GM12873 (cell line): Measurements from ENCODE around the gene EYA4.
A peak's percentile ranks its signal among the peaks of the same experiment; 100 is the strongest.

Experiments
- TF ChIP-seq, protein P1 (sequence below): IDR thresholded peaks from 2 replicates; pipeline ENCODE4 v1.5.1; 2012; ENCODE audit warnings: low read depth, mild to moderate bottlenecking, moderate library complexity, low read length, control low read depth; ENCODE audit not compliant: insufficient read depth; ENCODE audit errors: missing control alignments

Gene EYA4

DNA sequence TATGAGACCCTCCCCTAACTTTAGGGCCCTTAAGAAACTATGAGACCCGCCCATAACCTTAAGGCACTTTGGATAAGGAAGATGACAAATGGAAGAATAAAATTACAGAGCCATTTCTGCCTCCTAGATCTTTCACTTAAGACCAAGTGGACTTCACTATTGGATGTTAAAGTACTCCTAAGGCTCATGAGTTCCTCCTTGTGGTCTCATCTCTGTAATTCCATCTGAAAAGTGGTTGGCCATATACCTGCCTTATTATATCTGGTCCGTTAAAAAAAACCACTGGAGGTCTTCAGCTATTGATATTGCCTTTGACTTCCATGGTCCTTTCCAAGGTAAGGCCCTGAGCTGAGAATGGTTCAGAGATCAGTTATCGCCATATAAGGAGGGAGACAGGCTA, 310.3 kb downstream of the EYA4 start:
- TF ChIP-seq, protein P1, sequence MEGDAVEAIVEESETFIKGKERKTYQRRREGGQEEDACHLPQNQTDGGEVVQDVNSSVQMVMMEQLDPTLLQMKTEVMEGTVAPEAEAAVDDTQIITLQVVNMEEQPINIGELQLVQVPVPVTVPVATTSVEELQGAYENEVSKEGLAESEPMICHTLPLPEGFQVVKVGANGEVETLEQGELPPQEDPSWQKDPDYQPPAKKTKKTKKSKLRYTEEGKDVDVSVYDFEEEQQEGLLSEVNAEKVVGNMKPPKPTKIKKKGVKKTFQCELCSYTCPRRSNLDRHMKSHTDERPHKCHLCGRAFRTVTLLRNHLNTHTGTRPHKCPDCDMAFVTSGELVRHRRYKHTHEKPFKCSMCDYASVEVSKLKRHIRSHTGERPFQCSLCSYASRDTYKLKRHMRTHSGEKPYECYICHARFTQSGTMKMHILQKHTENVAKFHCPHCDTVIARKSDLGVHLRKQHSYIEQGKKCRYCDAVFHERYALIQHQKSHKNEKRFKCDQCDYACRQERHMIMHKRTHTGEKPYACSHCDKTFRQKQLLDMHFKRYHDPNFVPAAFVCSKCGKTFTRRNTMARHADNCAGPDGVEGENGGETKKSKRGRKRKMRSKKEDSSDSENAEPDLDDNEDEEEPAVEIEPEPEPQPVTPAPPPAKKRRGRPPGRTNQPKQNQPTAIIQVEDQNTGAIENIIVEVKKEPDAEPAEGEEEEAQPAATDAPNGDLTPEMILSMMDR = no peak

DNA sequence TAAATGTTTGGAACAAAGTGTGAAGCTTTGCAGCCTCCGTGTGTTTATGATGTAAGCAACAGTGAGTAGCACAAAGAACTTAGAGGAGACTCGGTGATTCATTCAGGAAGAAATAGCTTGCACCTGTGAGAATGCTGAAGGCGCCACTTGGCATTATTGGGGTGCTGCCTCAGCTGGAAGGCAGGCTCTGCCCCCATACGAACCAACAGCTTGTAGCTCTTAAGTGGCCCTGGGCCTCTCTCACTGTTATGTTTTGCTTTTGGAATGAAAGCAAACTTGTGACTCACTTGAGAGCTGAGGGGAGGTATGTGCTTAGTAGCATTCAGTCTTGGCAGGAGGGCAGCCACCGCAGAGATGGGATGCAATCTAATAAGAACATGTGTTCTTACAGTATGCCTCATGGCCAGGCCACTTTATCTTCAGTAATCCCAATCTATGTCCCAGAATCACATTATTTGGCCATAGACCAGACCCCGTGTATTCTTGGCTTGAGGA, 310.7 kb downstream of the EYA4 start:
- TF ChIP-seq, protein P1 = no peak

DNA sequence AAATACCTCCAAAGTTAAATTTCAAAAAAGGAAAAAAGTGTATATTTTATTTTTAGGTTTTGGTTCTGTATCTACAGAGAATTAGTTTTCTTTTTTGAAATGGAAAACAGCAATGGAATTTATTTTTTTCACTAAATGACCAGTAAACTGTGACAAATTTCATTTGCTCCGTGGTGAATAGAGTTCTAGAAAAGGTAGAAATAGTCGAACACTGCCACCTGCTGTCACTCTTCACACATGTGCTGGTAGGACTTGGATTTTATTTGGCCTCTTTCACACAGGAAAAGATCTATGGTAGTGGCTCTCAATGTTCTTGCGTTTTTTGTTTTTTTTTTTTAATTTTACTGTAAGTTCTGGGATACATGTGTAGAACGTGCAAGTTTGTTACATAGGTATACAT, 312.5 kb downstream of the EYA4 start:
- TF ChIP-seq, protein P1 = peak; percentile 58

DNA sequence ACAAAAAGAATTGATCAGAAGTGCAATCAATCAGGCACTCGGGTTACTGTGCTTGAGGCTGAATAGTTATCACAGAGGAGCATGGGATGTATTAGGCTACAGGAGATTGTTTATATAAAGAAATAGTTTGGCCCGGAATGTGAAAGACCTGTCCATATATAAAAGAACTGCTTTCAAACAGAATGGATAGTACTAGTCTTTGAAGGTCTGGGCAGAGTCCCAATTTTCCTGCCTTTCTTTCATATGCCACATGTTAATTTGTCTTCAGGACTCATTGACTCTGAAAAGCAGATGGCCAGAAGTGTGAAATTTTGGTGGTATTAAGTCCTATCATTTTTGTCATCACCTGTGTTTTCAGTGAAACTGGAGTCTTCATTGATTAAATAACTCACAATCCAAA, 314.5 kb downstream of the EYA4 start:
- TF ChIP-seq, protein P1 = no peak

DNA sequence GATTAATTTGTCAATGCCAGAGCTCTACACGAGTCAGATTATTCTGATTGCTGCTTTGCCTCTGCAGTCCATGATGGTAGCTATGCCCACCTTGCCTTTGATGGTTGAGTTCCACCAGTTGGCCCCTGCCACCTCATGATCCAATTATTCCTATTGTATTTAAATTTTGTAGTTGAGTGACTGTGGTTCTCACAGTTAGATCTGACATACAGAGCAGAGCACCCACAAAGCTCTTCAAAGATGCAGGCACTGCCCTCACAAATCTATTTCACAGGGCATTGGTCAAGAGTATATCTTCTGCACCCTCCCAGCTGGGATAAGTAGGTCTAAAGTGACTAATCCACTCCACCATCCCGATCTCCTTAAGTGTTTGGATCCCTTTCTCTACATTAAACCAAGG, 318.8 kb downstream of the EYA4 start:
- TF ChIP-seq, protein P1 = no peak

DNA sequence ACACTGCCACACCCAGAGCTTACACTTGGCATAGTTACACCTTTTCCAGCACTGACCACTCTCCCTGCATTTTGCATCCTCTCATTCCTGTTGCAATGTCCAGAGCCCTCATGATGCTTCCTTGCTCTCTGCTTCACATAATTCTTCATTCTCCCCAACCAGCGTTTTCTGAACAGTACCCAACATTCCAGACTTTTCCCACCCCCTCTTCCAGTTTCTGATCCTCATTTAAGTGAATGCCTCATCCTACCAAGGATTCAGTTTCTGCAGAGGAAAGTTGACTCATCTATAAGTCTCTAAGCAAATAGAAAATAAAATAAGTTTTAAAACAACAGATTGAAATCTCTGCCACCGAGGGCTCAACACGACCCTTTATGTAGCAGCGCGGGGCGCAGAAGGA, 326.5 kb downstream of the EYA4 start:
- TF ChIP-seq, protein P1 = no peak

DNA sequence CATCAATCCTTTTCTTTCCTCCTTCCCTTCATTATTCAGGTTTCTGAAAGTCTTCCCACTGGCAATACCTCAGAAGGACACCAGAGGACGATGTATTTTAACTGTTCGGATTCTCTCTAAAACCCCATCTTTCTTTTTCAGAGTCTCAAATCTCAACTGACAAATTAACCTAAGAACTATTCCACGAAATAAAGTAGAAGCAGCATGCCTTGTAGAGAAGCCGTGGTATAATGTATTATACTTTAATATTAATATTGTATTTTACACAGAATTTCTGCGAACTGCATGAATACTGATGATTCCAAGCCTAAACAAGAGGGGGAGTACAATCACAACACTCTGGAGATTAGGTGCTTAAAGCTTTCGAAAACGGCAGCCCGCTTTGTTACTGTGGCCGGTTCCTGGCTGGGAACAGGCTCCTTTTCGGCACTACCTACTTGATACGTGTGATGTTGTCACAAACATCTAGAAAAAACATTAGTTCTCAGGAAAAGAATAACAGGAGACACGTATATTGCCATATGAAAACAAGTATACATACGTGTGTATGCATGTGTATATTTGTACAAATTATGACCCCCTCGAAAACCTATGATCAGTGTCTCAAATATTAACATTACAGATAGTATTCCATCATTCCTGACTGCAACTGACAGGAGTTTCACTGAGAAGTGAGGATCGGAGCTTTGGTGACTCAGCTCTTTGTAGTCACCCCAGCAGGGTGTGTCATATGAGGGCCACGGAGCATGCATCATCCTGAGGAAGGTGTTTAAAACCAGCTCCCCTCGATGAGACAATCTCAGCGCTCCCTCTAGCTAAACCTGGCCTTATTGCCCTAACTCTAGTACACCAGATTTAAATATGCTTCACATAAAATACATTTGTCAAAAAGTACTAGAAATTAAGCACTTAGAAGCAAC, 328.1 kb downstream of the EYA4 start:
- TF ChIP-seq, protein P1 = peak; percentile 61
